ENCODE measurements around the gene PRKACA.
A peak's percentile ranks its signal among the peaks of the same experiment; 100 is the strongest.

The PRKACA gene

GRCh38 chr19:14135355-14135754 lies 17.8 kb upstream of the PRKACA start:
- no peak for TF ChIP-seq Cebpa-rat (IDR thresholded peaks at IDR 0.05)
- Histone ChIP-seq H3K27me3 (no peaks in the 10 kb centered on the region), H3K9me3 (replicated peaks in 1 of 11) (no peaks in the 10 kb centered on the region), H4K20me1 (peaks cover 0 to 24% (median 0%) of the 10 kb centered on the region in 11 experiments; a peak in 9 of 22 replicates), H3K4me3 (peak overlapping the region; percentile 60 to 88 (median 78)), H3K27ac (peak overlapping the region in 10 of 11 experiments; percentile 1 to 87 (median 80); a peak in 18 of 22 replicates), H3K36me3 (peaks cover 0 to 36% (median 30%) of the 10 kb centered on the region in 11 experiments; a peak in 15 of 22 replicates), H3K9ac (peak overlapping the region; percentile 72 to 89 (median 85)), H3K4me2 (peak overlapping the region; percentile 91 to 99 (median 98)), H3K4me1 (peaks cover 52 to 83% (median 74%) of the 10 kb centered on the region in 10 experiments)

- peaks cover 0 to 99% (median 84%) of the 10 kb centered on the region in 11 experiments; a peak in 19 of 22 replicates for H3K36me3 ChIP-seq
- H3K9ac ChIP-seq, result peak overlapping the region; percentile 13 to 77 (median 67); a peak in 19 of 22 replicates
- no peaks in the 10 kb centered on the region for H3K27me3 ChIP-seq
- peaks cover 0 to 9% (median 0%) of the 10 kb centered on the region in 11 experiments; a peak in 2 of 22 replicates for H4K20me1 ChIP-seq
- H3K4me3 ChIP-seq, result peak overlapping the region in 6 of 10 experiments; percentile 15 to 53 (median 36); a peak in 8 of 20 replicates
- peak; percentile 21 to 86 (median 69); a peak in 14 of 22 replicates for TF ChIP-seq Cebpa-rat (IDR thresholded peaks at IDR 0.05)
- peaks cover 18 to 75% (median 64%) of the 10 kb centered on the region in 10 experiments; a peak in 19 of 20 replicates for H3K4me1 ChIP-seq
- H3K27ac ChIP-seq, result peak overlapping the region; percentile 52 to 87 (median 79)
- peak overlapping the region; percentile 3 to 99 (median 88); a peak in 20 of 22 replicates for H3K4me2 ChIP-seq
- H3K9me3 ChIP-seq (replicated peaks in 1 of 11), result no peaks in the 10 kb centered on the region
Measured at GRCh38 chr19:14127929-14128509, 10.5 kb upstream of the PRKACA start.

DNA sequence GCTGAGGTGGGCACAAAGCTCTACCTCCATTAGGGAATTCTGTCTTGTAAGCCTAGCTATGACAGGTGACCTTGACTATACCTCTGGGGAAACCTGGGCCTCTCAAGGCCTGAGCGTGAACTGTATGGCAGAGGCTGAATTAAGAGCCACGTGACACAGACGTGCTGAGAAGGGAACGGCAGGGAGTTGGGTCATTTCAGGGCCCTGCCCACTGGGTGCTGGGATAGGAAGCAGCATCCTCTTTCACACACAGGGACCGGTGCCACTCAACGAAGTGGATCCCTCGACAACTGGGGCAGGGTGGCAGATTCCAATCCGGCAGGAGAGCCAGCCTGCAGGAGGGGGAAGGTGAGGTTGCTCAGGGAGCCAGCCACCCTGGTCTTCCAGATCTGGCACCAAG lies 9.6 kb upstream of the PRKACA start:
- no peaks in the 10 kb centered on the region for H3K9me3 ChIP-seq (replicated peaks in 1 of 11)
- peaks cover 18 to 73% (median 57%) of the 10 kb centered on the region in 10 experiments; a peak in 19 of 20 replicates for H3K4me1 ChIP-seq
- peak overlapping the region in 10 of 11 experiments; percentile 1 to 77 (median 67); a peak in 15 of 22 replicates for H3K9ac ChIP-seq
- H3K36me3 ChIP-seq, result peaks cover 0 to 99% (median 84%) of the 10 kb centered on the region in 11 experiments; a peak in 19 of 22 replicates
- no peak for TF ChIP-seq Cebpa-rat (IDR thresholded peaks at IDR 0.05)
- H3K4me3 ChIP-seq, result no peak overlapping the region
- no peaks in the 10 kb centered on the region for H3K27me3 ChIP-seq
- peaks cover 0 to 2% (median 0%) of the 10 kb centered on the region in 11 experiments; a peak in 2 of 22 replicates for H4K20me1 ChIP-seq
- H3K4me2 ChIP-seq, result peak overlapping the region in 9 of 11 experiments; percentile 75 to 99 (median 89); a peak in 15 of 22 replicates
- H3K27ac ChIP-seq, result peak overlapping the region; percentile 51 to 87 (median 79); a peak in 21 of 22 replicates

GRCh38 chr19:14122924-14123323 lies 5.4 kb upstream of the PRKACA start:
- Histone ChIP-seq H3K9ac (0 out of 22 replicates have a peak overlapping the region, but pooled peaks of 1 of the 11 experiments have one; percentile 15), H4K20me1 (no peaks in the 10 kb centered on the region), H3K4me2 (no peak overlapping the region), H3K27me3 (no peaks in the 10 kb centered on the region), H3K9me3 (replicated peaks in 1 of 11) (no peaks in the 10 kb centered on the region), H3K4me3 (no peak overlapping the region), H3K36me3 (peaks cover 0 to 84% (median 76%) of the 10 kb centered on the region in 11 experiments; a peak in 19 of 22 replicates), H3K4me1 (peaks cover 19 to 66% (median 42%) of the 10 kb centered on the region in 10 experiments), H3K27ac (0 out of 22 replicates have a peak overlapping the region, but pooled peaks of 2 of the 11 experiments have one; percentile 2 to 4)
- no peak for TF ChIP-seq Cebpa-rat (IDR thresholded peaks at IDR 0.05)

GRCh38 chr19:14120497-14120780 lies 2.9 kb upstream of the PRKACA start:
- H3K9me3 ChIP-seq (replicated peaks in 1 of 11), result no peaks in the 10 kb centered on the region
- peak overlapping the region in 8 of 11 experiments; percentile 14 to 96 (median 90); a peak in 9 of 22 replicates for H3K9ac ChIP-seq
- peaks cover 36 to 55% (median 42%) of the 10 kb centered on the region in 10 experiments for H3K4me1 ChIP-seq
- H3K36me3 ChIP-seq, result peaks cover 0 to 61% (median 52%) of the 10 kb centered on the region in 11 experiments; a peak in 19 of 22 replicates
- no peak for TF ChIP-seq Cebpa-rat (IDR thresholded peaks at IDR 0.05)
- H4K20me1 ChIP-seq, result peaks cover 0 to 19% (median 2%) of the 10 kb centered on the region in 11 experiments; a peak in 9 of 22 replicates
- H3K27ac ChIP-seq, result peak overlapping the region; percentile 92 to 98 (median 96); a peak in 20 of 22 replicates
- no peaks in the 10 kb centered on the region for H3K27me3 ChIP-seq
- H3K4me3 ChIP-seq, result peak overlapping the region in 1 of 10 experiments; percentile 78; a peak in 1 of 20 replicates
- H3K4me2 ChIP-seq, result peak overlapping the region in 8 of 11 experiments; percentile 89 to 100 (median 98); a peak in 13 of 22 replicates

GRCh38 chr19:14119644-14120496 lies 2.3 kb upstream of the PRKACA start:
- Histone ChIP-seq H3K9me3 (replicated peaks in 1 of 11) (no peaks in the 10 kb centered on the region), H3K4me3 (peak overlapping the region in 8 of 10 experiments; percentile 78 to 98 (median 94); a peak in 14 of 20 replicates), H3K27me3 (no peaks in the 10 kb centered on the region), H3K36me3 (peaks cover 0 to 56% (median 46%) of the 10 kb centered on the region in 11 experiments; a peak in 19 of 22 replicates), H3K9ac (peak overlapping the region; percentile 86 to 97 (median 93)), H3K4me2 (peak overlapping the region; percentile 89 to 100 (median 99)), H3K4me1 (peaks cover 41 to 61% (median 47%) of the 10 kb centered on the region in 10 experiments), H3K27ac (peak overlapping the region; percentile 92 to 98 (median 96)), H4K20me1 (peaks cover 0 to 21% (median 5%) of the 10 kb centered on the region in 11 experiments; a peak in 9 of 22 replicates)
- no peak for TF ChIP-seq Cebpa-rat (IDR thresholded peaks at IDR 0.05)

- Histone ChIP-seq H3K27me3 (no peaks in the 10 kb centered on the region), H3K27ac (peak overlapping the region; percentile 92 to 98 (median 96)), H3K4me3 (peak overlapping the region; percentile 78 to 98 (median 92); a peak in 18 of 20 replicates)
Measured at GRCh38 chr19:14119146-14119545, 1.6 kb upstream of the PRKACA start.

More at GRCh38 chr19:14119146-14119545, 1.6 kb upstream of the PRKACA start:
- no peaks in the 10 kb centered on the region for H3K9me3 ChIP-seq (replicated peaks in 1 of 11)
- peaks cover 0 to 48% (median 39%) of the 10 kb centered on the region in 11 experiments; a peak in 17 of 22 replicates for H3K36me3 ChIP-seq
- TF ChIP-seq Cebpa-rat (IDR thresholded peaks at IDR 0.05), result no peak
- H3K9ac ChIP-seq, result peak overlapping the region; percentile 86 to 97 (median 93)
- peak overlapping the region; percentile 89 to 100 (median 99) for H3K4me2 ChIP-seq
- H3K4me1 ChIP-seq, result peaks cover 49 to 68% (median 54%) of the 10 kb centered on the region in 10 experiments
- H4K20me1 ChIP-seq, result peaks cover 0 to 27% (median 10%) of the 10 kb centered on the region in 11 experiments; a peak in 15 of 22 replicates

Measured in BLaER1 treated with 17β-estradiol and CSF1 and Interleukin-3, amounts not matched to agents 10 nM and 100 nM (cell line).